Measurements from ENCODE around the gene TBC1D22A. TPM values are rescaled to one million over a fixed set of nuclear protein-coding genes. Genes with fewer than 3 reads are reported as not detected.

TBC1D22A gene
- total RNA-seq, 2 donors from 2014 or later, result 31.9 to 43.4 TPM

DNA sequence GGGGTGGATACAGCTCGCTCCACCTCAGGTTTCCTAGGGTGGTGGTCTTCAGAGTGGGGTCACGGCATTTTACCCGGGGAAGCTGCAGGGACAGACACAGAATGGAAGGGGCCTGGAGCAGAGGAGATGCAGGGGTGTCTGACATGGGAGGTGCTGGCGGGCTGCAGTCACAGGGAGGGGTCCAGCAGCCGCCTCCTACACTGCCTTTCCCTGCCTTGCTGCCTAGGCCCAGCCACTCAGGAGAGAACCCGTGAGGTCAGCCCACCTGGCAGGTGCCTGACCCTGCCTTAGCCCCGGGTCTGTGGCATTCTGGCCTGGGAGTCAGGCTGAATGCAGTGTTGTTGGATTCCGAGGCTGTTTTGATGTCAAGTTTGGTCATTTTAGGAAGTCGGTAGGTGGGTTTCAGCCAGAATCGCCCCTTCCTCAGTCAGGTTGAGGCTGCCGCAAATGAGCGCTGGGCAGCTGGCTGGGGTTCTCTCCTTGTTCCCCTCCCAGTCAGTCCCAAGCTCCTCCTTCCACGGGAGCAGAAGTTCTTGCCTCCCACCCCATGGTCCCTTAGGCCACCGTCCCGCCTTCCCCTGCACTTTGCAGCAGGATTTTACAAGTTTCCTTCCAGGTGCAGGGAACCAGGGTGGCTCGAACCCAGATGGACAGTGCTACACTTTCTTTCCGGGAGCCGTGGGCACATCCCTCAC lies 294.5 kb downstream of the TBC1D22A start:
- no peaks in the 10 kb centered on the region for H3K9me3 Mint-ChIP-seq
- no peak for ATAC-seq
- H3K27me3 Mint-ChIP-seq, result no peaks in the 10 kb centered on the region
- H3K36me3 Mint-ChIP-seq, result no peaks in the 10 kb centered on the region
- H3K4me3 Mint-ChIP-seq, result no peak overlapping the region
- peaks cover 16 to 34% of the 10 kb centered on the region in 2 donors for H3K4me1 Mint-ChIP-seq (ENCODE audit: low read depth in 2 of 2)
- DNase-seq (ENCODE audit: low spot score), result no peak
- H3K27ac Mint-ChIP-seq, result no peak overlapping the region

DNA sequence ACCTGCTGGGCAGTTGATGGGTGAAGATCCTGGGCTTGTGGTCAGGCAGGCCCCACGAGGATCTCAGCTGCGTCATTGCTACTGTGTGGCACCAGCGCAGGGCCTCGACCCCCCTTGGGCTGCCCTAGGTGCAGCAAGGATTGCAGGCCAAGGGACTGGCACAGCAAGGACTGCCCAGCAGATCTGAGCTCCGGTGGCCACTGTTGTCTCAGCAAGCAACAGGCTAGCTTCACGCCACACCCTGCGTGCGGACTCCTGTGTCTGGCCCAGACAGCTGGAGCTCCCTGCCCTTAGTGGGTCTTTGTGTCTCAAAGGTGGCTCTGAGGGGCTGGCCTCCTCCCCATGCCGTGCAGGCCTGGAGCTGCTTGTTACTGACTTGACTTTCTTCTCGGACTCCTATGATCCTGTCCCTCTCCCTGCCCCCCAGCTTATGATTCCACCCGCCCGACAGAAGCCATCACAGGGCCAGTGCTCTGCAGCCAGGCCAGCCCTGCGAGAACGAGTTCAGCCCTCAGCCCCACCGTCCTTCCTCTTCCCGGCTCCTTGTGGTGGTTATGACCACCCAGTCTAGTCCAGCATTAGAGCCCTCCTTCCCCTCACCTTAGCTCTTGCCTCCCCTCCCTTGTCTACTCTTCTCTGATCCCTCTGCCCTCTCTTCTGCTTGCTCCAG lies 295.6 kb downstream of the TBC1D22A start:
- H3K27me3 Mint-ChIP-seq, result no peaks in the 10 kb centered on the region
- ATAC-seq, result no peak
- no peaks in the 10 kb centered on the region for H3K36me3 Mint-ChIP-seq
- no peak overlapping the region for H3K4me3 Mint-ChIP-seq
- H3K4me1 Mint-ChIP-seq (ENCODE audit: low read depth in 2 of 2), result peaks cover 13 to 33% of the 10 kb centered on the region in 2 donors
- H3K9me3 Mint-ChIP-seq, result no peaks in the 10 kb centered on the region
- DNase-seq (ENCODE audit: low spot score), result no peak
- H3K27ac Mint-ChIP-seq, result no peak overlapping the region

DNA sequence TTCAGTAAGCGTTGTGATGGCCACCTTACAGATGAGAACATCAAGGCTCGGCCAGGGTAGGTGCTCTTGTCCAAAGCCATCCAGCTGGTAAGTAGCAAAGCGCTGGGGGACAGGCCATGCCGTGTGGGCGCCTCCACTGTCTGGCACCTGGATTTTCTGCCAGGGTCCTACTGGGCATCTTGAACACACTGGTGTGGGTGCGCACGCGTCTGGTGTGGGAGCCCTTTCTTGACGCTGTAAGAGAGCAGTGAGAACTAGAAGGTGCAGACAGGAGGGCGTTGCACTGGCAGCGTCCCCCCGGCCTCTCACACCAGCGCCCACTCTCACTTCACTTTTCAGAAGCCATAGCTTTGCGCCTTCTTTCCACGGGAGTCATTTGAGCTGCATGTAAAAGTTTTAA lies 296.6 kb downstream of the TBC1D22A start:
- ATAC-seq (no peak), DNase-seq (ENCODE audit: low spot score) (no peak)
- Mint-ChIP-seq H3K36me3 (no peaks in the 10 kb centered on the region), H3K4me1 (ENCODE audit: low read depth in 2 of 2) (peaks cover 8 to 28% of the 10 kb centered on the region in 2 donors), H3K9me3 (no peaks in the 10 kb centered on the region), H3K4me3 (no peak overlapping the region), H3K27me3 (no peaks in the 10 kb centered on the region), H3K27ac (no peak overlapping the region)

DNA sequence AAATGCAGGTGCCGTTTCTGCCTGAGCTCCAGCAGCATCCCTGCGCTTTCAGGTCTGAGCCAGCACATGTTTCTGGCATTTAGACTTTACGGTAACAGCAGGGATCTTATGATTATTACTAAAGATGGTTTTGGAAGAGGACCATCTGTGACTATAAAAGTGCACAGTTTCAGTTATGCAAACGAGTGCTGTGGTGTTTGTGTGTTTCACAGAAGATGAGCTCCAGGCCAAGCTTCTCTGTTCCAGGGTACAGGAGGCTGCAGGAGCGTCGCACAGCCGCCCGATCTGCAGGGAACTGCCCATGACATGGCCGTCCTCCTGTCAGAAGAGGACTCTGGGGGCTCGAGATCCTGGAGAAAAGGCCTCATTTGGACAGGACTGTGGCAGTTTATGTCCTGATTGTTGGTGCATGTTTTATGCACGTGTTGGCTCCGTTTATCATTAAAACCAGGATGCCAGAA lies 297.3 kb downstream of the TBC1D22A start:
- no peaks in the 10 kb centered on the region for H3K9me3 Mint-ChIP-seq
- no peak overlapping the region for H3K27ac Mint-ChIP-seq
- no peak overlapping the region for H3K4me3 Mint-ChIP-seq
- peaks cover 8 to 28% of the 10 kb centered on the region in 2 donors for H3K4me1 Mint-ChIP-seq (ENCODE audit: low read depth in 2 of 2)
- no peak for DNase-seq (ENCODE audit: low spot score)
- ATAC-seq, result no peak
- H3K36me3 Mint-ChIP-seq, result no peaks in the 10 kb centered on the region
- no peaks in the 10 kb centered on the region for H3K27me3 Mint-ChIP-seq

DNA sequence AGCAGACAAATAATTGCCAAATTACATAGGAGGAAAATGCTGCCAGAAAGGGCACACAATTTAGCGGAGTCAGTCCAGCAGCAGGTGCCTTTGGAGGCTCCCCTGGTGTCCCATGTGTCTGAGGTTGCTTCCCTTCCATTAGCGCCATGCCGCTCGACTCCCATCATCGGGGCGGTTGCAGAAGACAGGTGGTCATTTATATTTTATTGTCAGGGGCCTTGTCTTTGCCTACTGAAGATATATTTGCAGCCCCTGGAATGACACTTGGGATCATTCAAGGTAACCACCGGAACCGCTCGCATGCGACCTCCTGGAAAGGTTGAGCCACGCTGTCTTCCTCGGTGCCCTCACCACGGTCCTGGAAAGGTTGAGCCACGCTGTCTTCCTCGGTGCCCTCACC lies 298.3 kb downstream of the TBC1D22A start:
- no peak overlapping the region for H3K4me3 Mint-ChIP-seq
- H3K27ac Mint-ChIP-seq, result no peak overlapping the region
- no peaks in the 10 kb centered on the region for H3K27me3 Mint-ChIP-seq
- DNase-seq (ENCODE audit: low spot score) (no peak), ATAC-seq (no peak)
- no peaks in the 10 kb centered on the region for H3K36me3 Mint-ChIP-seq
- H3K4me1 Mint-ChIP-seq (ENCODE audit: low read depth in 2 of 2), result peaks cover 4 to 23% of the 10 kb centered on the region in 2 donors
- no peaks in the 10 kb centered on the region for H3K9me3 Mint-ChIP-seq

DNA sequence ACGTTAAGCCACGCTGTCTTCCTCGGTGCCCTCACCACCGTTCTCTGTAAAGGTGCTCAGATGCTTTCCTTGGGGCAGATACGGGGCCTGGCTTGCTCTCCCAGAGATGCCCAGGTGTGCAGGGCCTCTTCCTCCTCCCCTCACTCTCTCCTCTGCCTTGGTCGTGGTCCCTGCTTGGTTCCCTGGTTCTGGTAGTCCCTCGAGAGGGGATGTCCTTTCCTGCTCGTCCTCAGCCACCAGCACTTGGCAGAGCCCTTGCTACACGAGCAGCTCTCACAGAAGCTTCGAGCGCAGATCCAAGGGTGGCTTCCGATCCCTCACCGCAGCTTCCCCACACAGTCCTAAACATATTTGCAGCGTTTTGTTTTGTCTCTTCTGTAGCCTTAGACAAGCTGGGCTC lies 298.8 kb downstream of the TBC1D22A start:
- Mint-ChIP-seq H3K4me3 (no peak overlapping the region), H3K9me3 (no peaks in the 10 kb centered on the region), H3K27me3 (no peaks in the 10 kb centered on the region), H3K36me3 (no peaks in the 10 kb centered on the region), H3K27ac (no peak overlapping the region), H3K4me1 (ENCODE audit: low read depth in 2 of 2) (peaks cover 4 to 20% of the 10 kb centered on the region in 2 donors)
- ATAC-seq (no peak), DNase-seq (ENCODE audit: low spot score) (no peak)

DNA sequence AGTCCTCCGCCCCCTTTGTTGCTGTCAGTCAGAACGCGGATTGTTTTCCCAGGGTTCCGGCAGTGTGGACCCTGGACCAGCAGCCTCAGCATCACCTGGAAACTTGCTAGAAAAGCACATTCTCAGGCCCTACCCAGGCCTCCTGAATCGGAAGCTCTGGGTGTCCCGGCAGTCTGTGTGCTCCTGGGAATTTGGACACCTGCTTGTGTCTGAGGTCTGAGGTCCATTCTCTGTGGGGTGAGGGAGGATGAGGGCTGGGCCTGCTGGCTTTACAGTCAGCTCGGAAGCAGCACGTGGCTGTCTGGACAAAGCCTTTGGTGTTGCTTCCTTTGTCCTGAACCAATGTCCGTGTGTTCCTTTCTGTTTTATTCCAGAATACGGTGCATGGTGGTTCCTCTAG lies 299.7 kb downstream of the TBC1D22A start:
- no peaks in the 10 kb centered on the region for H3K9me3 Mint-ChIP-seq
- H3K4me1 Mint-ChIP-seq (ENCODE audit: low read depth in 2 of 2), result peaks cover 4 to 19% of the 10 kb centered on the region in 2 donors
- H3K36me3 Mint-ChIP-seq, result no peaks in the 10 kb centered on the region
- H3K27ac Mint-ChIP-seq, result no peak overlapping the region
- DNase-seq (ENCODE audit: low spot score) (no peak), ATAC-seq (no peak)
- no peaks in the 10 kb centered on the region for H3K27me3 Mint-ChIP-seq
- no peak overlapping the region for H3K4me3 Mint-ChIP-seq

DNA sequence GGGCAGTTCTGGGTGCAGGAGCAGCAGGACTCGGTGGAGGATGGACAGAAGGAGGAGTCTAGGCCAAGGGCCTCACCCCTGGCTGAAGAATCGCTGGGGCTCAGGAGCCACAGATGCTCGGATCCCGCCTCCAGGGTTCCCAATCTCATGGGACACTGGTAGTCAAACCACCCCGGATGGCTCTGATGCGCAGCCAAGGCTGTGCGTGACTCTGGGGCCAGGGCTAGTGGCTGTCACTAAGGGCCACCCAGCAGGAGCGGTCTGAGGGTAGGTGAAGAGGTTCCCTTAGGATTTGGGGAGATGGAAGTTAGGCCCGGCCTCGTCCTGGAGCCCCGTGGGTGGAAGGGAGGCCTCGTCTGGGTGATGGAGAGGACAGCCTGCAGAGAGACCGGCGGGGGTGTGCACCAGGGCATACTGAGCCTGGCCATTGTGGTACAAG lies 300.6 kb downstream of the TBC1D22A start:
- no peak for ATAC-seq
- Mint-ChIP-seq H3K4me1 (ENCODE audit: low read depth in 2 of 2) (peaks cover 4 to 18% of the 10 kb centered on the region in 2 donors), H3K4me3 (no peak overlapping the region), H3K9me3 (no peaks in the 10 kb centered on the region), H3K27me3 (no peaks in the 10 kb centered on the region), H3K36me3 (no peaks in the 10 kb centered on the region), H3K27ac (peak overlapping the region in 1 of 2 donors; percentile 34)
- no peak for DNase-seq (ENCODE audit: low spot score)

DNA sequence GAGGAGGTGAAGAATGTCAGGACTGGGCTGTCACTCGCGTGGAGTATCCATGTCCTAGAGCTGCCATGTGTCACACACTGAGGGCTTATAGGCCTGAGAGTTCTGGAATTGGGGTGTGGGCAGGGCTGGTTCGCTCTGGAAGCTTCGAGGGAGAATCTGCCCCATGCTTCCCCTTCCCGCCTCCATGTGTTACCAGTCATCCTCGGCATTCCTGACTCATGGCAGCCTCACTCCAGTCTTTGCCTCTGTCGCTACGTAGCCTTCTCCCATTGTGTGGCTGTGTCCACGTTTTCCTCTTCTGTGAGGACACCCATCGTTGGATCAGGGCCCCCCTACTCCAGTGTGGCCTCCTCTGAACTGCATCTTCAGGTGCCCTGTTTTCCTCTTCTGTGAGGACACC lies 301.2 kb downstream of the TBC1D22A start:
- DNase-seq (ENCODE audit: low spot score) (no peak), ATAC-seq (peak in 1 of 2 donors; percentile 26)
- Mint-ChIP-seq H3K27ac (no peak overlapping the region), H3K9me3 (no peaks in the 10 kb centered on the region), H3K4me1 (ENCODE audit: low read depth in 2 of 2) (peaks cover 4 to 15% of the 10 kb centered on the region in 2 donors), H3K36me3 (no peaks in the 10 kb centered on the region), H3K27me3 (no peaks in the 10 kb centered on the region), H3K4me3 (no peak overlapping the region)

DNA sequence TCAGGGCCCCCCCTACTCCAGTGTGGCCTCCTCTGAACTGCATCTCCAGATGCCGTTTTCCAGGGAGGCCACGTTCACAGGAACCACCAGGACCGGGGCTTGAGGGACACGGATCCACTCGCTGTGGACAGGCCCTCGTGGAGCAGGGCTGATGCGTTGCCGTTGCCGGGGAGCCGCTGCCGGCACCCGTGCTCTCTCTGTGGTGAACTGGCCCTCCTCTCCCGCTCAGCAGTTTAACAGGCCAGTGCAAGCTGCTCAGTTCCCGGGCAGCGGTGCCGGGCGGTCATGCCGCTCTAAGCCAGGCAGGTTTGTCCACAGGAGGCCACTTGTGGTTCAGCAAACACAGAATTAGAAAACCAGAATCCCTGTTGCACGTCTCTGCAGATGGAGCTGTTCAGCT lies 301.6 kb downstream of the TBC1D22A start:
- H3K36me3 Mint-ChIP-seq, result no peaks in the 10 kb centered on the region
- DNase-seq (ENCODE audit: low spot score), result no peak
- no peak for ATAC-seq
- H3K27me3 Mint-ChIP-seq, result no peaks in the 10 kb centered on the region
- H3K27ac Mint-ChIP-seq, result no peak overlapping the region
- H3K4me3 Mint-ChIP-seq, result no peak overlapping the region
- peaks cover 4 to 16% of the 10 kb centered on the region in 2 donors for H3K4me1 Mint-ChIP-seq (ENCODE audit: low read depth in 2 of 2)
- no peaks in the 10 kb centered on the region for H3K9me3 Mint-ChIP-seq

DNA sequence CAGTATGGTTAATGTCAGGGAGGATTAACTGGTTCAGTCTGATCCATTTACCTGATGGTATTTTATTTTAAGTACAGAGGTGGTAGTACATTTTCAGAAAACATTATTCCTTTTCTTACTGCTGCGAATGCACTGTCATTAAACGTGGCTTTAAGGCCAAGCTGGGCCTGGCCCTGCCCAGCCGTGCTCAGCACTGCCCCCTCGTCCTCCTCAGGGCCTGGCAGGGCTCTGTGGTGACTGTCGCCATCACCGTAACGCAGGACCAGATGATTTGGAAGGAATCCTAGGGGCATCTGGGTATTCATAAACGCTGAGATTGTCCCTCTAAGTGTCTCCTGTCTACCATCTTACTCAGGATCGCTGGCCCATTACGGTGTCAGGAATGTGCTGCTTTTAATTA lies 302.0 kb downstream of the TBC1D22A start:
- Mint-ChIP-seq H3K9me3 (no peaks in the 10 kb centered on the region), H3K4me3 (no peak overlapping the region), H3K36me3 (no peaks in the 10 kb centered on the region), H3K27me3 (no peaks in the 10 kb centered on the region), H3K27ac (no peak overlapping the region), H3K4me1 (ENCODE audit: low read depth in 2 of 2) (peaks cover 7 to 18% of the 10 kb centered on the region in 2 donors)
- ATAC-seq (no peak), DNase-seq (ENCODE audit: low spot score) (no peak)

DNA sequence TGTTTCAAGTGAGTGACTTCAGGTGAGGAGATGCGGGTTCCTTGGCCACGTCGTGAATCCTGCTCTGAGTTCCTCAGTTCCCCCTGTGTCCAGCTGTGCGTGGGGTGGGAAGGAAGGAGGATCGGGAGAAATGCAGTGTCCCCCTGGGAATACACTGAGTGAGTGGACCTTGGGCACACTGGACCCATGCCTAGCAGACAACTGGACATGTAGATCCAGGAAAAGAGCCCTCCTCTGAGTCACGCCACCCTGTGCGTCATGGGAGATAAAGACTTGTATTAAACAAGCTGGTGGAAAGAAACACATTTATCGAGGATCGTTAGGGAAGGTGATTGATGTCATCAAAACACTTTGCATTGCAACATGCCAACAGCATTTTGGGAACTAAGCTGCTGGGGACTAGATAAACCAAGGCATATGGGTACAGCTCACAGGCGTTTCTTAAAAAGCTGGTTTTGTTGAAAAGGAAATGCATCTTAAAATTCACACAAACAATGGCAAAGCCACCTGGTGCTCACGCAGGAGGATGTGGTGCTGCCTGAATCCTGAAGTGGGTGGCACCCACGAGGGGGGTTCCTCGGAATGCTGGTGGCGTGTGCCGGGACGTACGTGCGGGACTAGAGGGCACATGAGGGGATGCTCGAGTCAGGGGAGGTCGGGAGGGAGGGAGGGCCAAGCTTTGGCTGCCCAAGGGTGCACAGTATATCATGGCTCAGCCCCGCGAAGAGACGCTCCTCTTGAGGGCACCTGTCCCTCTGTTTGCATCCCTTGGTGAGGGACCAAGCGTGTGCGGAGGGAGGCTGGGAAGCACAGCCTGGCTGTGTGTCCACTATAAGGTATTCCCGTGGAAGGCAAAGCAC lies 303.5 kb downstream of the TBC1D22A start:
- ATAC-seq (peak in 1 of 2 donors; percentile 40), DNase-seq (ENCODE audit: low spot score) (no peak)
- Mint-ChIP-seq H3K4me3 (no peak overlapping the region), H3K4me1 (ENCODE audit: low read depth in 2 of 2) (peaks cover 10 to 23% of the 10 kb centered on the region in 2 donors), H3K36me3 (no peaks in the 10 kb centered on the region), H3K27ac (no peak overlapping the region), H3K27me3 (no peaks in the 10 kb centered on the region), H3K9me3 (no peaks in the 10 kb centered on the region)

DNA sequence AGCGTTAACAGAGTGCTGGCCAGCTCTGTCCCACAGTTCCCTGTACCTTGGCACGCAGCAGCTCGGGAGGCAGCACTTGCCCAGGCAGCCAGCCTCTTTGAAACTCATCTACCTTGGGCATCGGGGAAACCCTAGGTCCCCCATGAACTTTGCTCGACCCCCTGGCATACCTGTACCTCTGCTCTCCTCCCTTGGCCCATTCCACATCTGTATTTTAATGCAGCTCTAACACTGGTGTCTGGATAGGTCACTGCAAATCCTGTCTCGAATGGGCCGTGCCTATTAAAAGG lies 304.1 kb downstream of the TBC1D22A start:
- DNase-seq (ENCODE audit: low spot score), result no peak
- Mint-ChIP-seq H3K36me3 (no peaks in the 10 kb centered on the region), H3K4me3 (no peak overlapping the region), H3K4me1 (ENCODE audit: low read depth in 2 of 2) (peaks cover 6 to 24% of the 10 kb centered on the region in 2 donors), H3K27ac (no peak overlapping the region), H3K9me3 (no peaks in the 10 kb centered on the region), H3K27me3 (no peaks in the 10 kb centered on the region)
- no peak for ATAC-seq

DNA sequence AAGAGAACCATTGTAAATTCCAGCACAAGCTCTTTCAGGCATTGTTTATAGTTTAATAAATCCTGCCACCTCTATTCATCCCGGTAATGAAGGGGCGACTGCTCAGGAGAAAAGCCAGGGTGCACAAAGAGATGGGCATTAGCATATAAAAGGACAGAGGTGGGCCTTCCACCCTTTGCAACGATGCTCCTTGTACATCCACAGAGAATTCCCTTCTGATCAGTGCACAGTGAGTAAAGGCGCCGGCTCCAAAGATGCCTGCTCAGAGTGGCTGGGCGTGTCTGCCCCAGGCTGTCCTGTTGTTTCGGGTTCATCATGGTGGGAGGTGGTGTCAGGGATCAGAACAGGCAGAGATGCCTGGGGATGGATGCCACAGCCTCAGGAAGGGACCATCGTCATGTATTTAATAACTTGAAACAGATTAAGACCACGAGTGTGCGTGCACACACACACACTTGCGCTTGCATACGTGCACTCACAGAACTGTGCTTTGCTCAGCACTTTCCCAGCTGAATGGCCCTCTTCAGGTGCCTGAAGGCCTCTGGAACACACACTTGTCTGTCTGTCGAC lies 305.0 kb downstream of the TBC1D22A start:
- H3K27me3 Mint-ChIP-seq, result no peaks in the 10 kb centered on the region
- no peak for ATAC-seq
- H3K36me3 Mint-ChIP-seq, result no peaks in the 10 kb centered on the region
- H3K9me3 Mint-ChIP-seq, result no peaks in the 10 kb centered on the region
- DNase-seq (ENCODE audit: low spot score), result no peak
- no peak overlapping the region for H3K27ac Mint-ChIP-seq
- H3K4me1 Mint-ChIP-seq (ENCODE audit: low read depth in 2 of 2), result peaks cover 5 to 25% of the 10 kb centered on the region in 2 donors
- H3K4me3 Mint-ChIP-seq, result no peak overlapping the region
